GM23338 (cell line): ENCODE measurements around the gene EXOC4. TPM values are rescaled to one million over a fixed set of nuclear protein-coding genes. Genes with fewer than 3 reads are reported as not detected.

Source experiments
- ATAC-seq: fragments of 200-7000 bp; cut with Tn5 transposase; 3 replicates; pipeline ENCODE4 v1.9.1; 2020
- DNase-seq: peaks from one replicate; pipeline ENCODE4 v3.0.0-alpha.2; 2015; ENCODE audit warnings: low spot score
- H2AFZ ChIP-seq: fragments of 200-600 bp; sonication (generic); 2 replicates; pipeline ENCODE4 v1.8.0; 2016; ENCODE audit warnings: antibody characterized with exemption, mild to moderate bottlenecking, moderate library complexity
- H3F3A ChIP-seq: fragments of 200-600 bp; sonication (generic); replicated peaks from 2 replicates; pipeline ENCODE4 v1.8.0; 2017; ENCODE audit warnings: antibody characterized with exemption, mixed run types, low read depth
- H3K27ac ChIP-seq: fragments of 200-600 bp; sonication (generic); 2 replicates; pipeline ENCODE4 v1.6.1; 2016; ENCODE audit warnings: low read depth
- H3K27me3 ChIP-seq: fragments of 200-600 bp; sonication (generic); 2 replicates; pipeline ENCODE4 v1.8.0; 2016; ENCODE audit warnings: mild to moderate bottlenecking, mixed run types, moderate library complexity; ENCODE audit not compliant: insufficient read depth
- H3K36me3 ChIP-seq: fragments of 200-600 bp; sonication (generic); 2 replicates; pipeline ENCODE4 v1.8.0; 2016; ENCODE audit warnings: mild to moderate bottlenecking; ENCODE audit not compliant: insufficient read depth
- H3K4me1 ChIP-seq: fragments of 200-600 bp; sonication (generic); 2 replicates; pipeline ENCODE4 v1.8.0; 2016; ENCODE audit warnings: mild to moderate bottlenecking, moderate library complexity; ENCODE audit not compliant: insufficient read depth
- H3K4me2 ChIP-seq: fragments of 200-600 bp; sonication (generic); 2 replicates; pipeline ENCODE4 v1.7.1; 2017; ENCODE audit warnings: mixed run types
- H3K4me3 ChIP-seq: fragments of 200-600 bp; sonication (generic); 2 replicates; pipeline ENCODE4 v1.6.1; 2016; ENCODE audit warnings: mixed run types
- H3K79me2 ChIP-seq: fragments of 200-600 bp; sonication (generic); replicated peaks from 2 replicates; pipeline ENCODE4 v1.8.0; 2017; ENCODE audit warnings: mild to moderate bottlenecking; ENCODE audit not compliant: insufficient read depth
- H3K9me2 ChIP-seq: fragments of 200-600 bp; sonication (generic); 2 replicates; pipeline ENCODE4 v1.8.0; 2017; ENCODE audit not compliant: insufficient read depth
- H4K20me1 ChIP-seq: fragments of 200-600 bp; sonication (generic); replicated peaks from 2 replicates; pipeline ENCODE4 v1.8.0; 2017; ENCODE audit warnings: mild to moderate bottlenecking; ENCODE audit not compliant: insufficient read depth
- H3K27ac Mint-ChIP-seq: 2 replicates; pipeline ENCODE4 v1.8.0; 2020; ENCODE audit warnings: inconsistent platforms, mild to moderate bottlenecking, moderate library complexity, mixed read lengths
- H3K27me3 Mint-ChIP-seq: 3 replicates; pipeline ENCODE4 v1.8.0; 2022; ENCODE audit warnings: low read depth, mild to moderate bottlenecking, moderate library complexity, mixed read lengths, inconsistent platforms; ENCODE audit not compliant: insufficient read depth, poor library complexity
- H3K36me3 Mint-ChIP-seq: 3 replicates; pipeline ENCODE4 v1.8.0; 2021; ENCODE audit warnings: low read depth, mild to moderate bottlenecking, inconsistent platforms, moderate library complexity, mixed read lengths
- H3K4me1 Mint-ChIP-seq: 3 replicates; pipeline ENCODE4 v1.8.0; 2020; ENCODE audit warnings: mild to moderate bottlenecking, inconsistent platforms, mixed read lengths
- H3K4me3 Mint-ChIP-seq: 3 replicates; pipeline ENCODE4 v1.8.0; 2021; ENCODE audit warnings: moderate library complexity, mild to moderate bottlenecking, inconsistent platforms, mixed read lengths
- H3K9me3 Mint-ChIP-seq: 3 replicates; pipeline ENCODE4 v1.8.0; 2020; ENCODE audit warnings: moderate library complexity, mild to moderate bottlenecking, inconsistent platforms, mixed read lengths
- CREB1 ChIP-seq: fragments of 250-450 bp; sonication (Bioruptor Pico); IDR thresholded peaks from 2 replicates; pipeline ENCODE4 v1.5.0; 2020; ENCODE audit warnings: low read depth, mild to moderate bottlenecking, moderate library complexity
- CTCF ChIP-seq, 2 experiments: fragments of 200-600 bp in 1 of 2; sonication (generic) in 1 of 2; conservative IDR thresholded peaks; 2 replicates each; pipeline versions ENCODE4 v1.5.1 to v1.6.1; 2016 to 2017; ENCODE audit warnings: antibody characterized with exemption in 2 of 2, low read depth in 2 of 2, mild to moderate bottlenecking in 2 of 2, moderate library complexity in 1 of 2
- ETS1 ChIP-seq: IDR thresholded peaks from 2 replicates; pipeline ENCODE4 v1.6.1; 2016; ENCODE audit warnings: antibody characterized with exemption
- EZH2 ChIP-seq: fragments of 200-600 bp; sonication (generic); IDR thresholded peaks from one replicate; pipeline ENCODE4 v1.8.0; 2017; ENCODE audit warnings: antibody characterized with exemption, mild to moderate bottlenecking, low read depth; ENCODE audit not compliant: unreplicated experiment
- EZH2phosphoT487 ChIP-seq: fragments of 200-600 bp; sonication (generic); IDR thresholded peaks from one replicate; pipeline ENCODE4 v1.8.1; 2018; ENCODE audit warnings: antibody characterized with exemption; ENCODE audit not compliant: unreplicated experiment
- JUNB ChIP-seq: IDR thresholded peaks from one replicate; pipeline ENCODE4 v1.6.1; 2016; ENCODE audit warnings: antibody characterized with exemption; ENCODE audit not compliant: unreplicated experiment
- POLR2AphosphoS5 ChIP-seq: IDR thresholded peaks from 2 replicates; pipeline ENCODE4 v1.6.1; 2016; ENCODE audit warnings: antibody characterized with exemption, low read depth
- REST ChIP-seq: IDR thresholded peaks from one replicate; pipeline ENCODE4 v1.6.1; 2018; ENCODE audit warnings: antibody characterized with exemption; ENCODE audit not compliant: unreplicated experiment
- STAT1 ChIP-seq: IDR thresholded peaks from one replicate; pipeline ENCODE4 v1.6.1; 2016; ENCODE audit warnings: antibody characterized with exemption; ENCODE audit not compliant: unreplicated experiment
- ZNF114 ChIP-seq: fragments of 250-450 bp; sonication (Bioruptor Pico); IDR thresholded peaks from 2 replicates; pipeline ENCODE4 v1.5.0; 2020; ENCODE audit warnings: mild to moderate bottlenecking, moderate library complexity
- ZNF331 ChIP-seq: fragments of 250-450 bp; sonication (Bioruptor Pico); IDR thresholded peaks from 2 replicates; pipeline ENCODE4 v1.5.0; 2020; ENCODE audit warnings: low read depth, mild to moderate bottlenecking, moderate library complexity
- polyA plus RNA-seq: library from polyadenylated mRNA; unstranded; fragments of >200 nt; fragmentation: Nextera tagmentation; extraction: Ambion mirVana; gene quantifications from 2 replicates; pipeline ENCODE4 v1.2.1, GENCODE V29; 2016
- total RNA-seq: library from RNA; depleted of rRNA; stranded (reverse); fragments of >200 nt; shearing (Covaris generic); gene quantifications from 2 replicates; pipeline ENCODE4 v1.2.3, GENCODE V29; 2014

The EXOC4 gene
- total and polyA plus RNA-seq, 2 experiments from 2014 or later = 37.5 to 52.7 TPM

GRCh38 chr7:133369130-133369529 is 116.3 kb downstream of the EXOC4 start (continued):
- TF ChIP-seq CREB1 (CRISPR knock-in tag) = no peak
- TF ChIP-seq REST = no peak
- no peak for TF ChIP-seq ZNF114 (CRISPR knock-in tag)

- H3K4me1 Mint-ChIP-seq = peaks cover 33% of the 10 kb centered on the region
- no peak overlapping the region for H3K4me2 ChIP-seq
- H3F3A ChIP-seq = no peaks in the 10 kb centered on the region
- no peak overlapping the region for H2AFZ ChIP-seq
- peaks cover 3% of the 10 kb centered on the region; the same call in 1 of the 3 replicates for H3K36me3 Mint-ChIP-seq
- 0 out of 2 replicates have a peak, but pooled peaks cover 3% of the 10 kb centered on the region for H3K79me2 ChIP-seq
- no peaks in the 10 kb centered on the region for H3K27me3 Mint-ChIP-seq
- no peak overlapping the region for H3K4me3 Mint-ChIP-seq
- ATAC-seq (no peak), DNase-seq (no peak)
- no peak overlapping the region for H3K27ac Mint-ChIP-seq
- H3K27ac ChIP-seq = no peak overlapping the region
- H3K9me3 Mint-ChIP-seq = no peaks in the 10 kb centered on the region
- no peaks in the 10 kb centered on the region for H3K9me2 ChIP-seq
- H3K36me3 ChIP-seq = no peaks in the 10 kb centered on the region
- peaks cover 17% of the 10 kb centered on the region for H3K4me1 ChIP-seq
- no peak overlapping the region for H3K4me3 ChIP-seq
- no peaks in the 10 kb centered on the region for H4K20me1 ChIP-seq
- no peaks in the 10 kb centered on the region for H3K27me3 ChIP-seq
- TF ChIP-seq CTCF (conservative IDR thresholded peaks at IDR 0.05; ENCODE audit: low read depth in 2 of 2) (no peak), REST (no peak), JUNB (no peak), POLR2AphosphoS5 (no peak), EZH2 (no peak), ZNF331 (CRISPR knock-in tag) (no peak), CREB1 (CRISPR knock-in tag) (no peak), ETS1 (no peak), STAT1 (no peak), EZH2phosphoT487 (no peak)
Observed at GRCh38 chr7:133371616-133372015, 118.7 kb downstream of the EXOC4 start.
